Measurements from ENCODE around the gene PLXNC1. TPM values are rescaled to one million over a fixed set of nuclear protein-coding genes. Genes with fewer than 3 reads are reported as not detected.

Gene PLXNC1
- total RNA-seq, 1 donor from 2014 or later = under 0.01 TPM

DNA sequence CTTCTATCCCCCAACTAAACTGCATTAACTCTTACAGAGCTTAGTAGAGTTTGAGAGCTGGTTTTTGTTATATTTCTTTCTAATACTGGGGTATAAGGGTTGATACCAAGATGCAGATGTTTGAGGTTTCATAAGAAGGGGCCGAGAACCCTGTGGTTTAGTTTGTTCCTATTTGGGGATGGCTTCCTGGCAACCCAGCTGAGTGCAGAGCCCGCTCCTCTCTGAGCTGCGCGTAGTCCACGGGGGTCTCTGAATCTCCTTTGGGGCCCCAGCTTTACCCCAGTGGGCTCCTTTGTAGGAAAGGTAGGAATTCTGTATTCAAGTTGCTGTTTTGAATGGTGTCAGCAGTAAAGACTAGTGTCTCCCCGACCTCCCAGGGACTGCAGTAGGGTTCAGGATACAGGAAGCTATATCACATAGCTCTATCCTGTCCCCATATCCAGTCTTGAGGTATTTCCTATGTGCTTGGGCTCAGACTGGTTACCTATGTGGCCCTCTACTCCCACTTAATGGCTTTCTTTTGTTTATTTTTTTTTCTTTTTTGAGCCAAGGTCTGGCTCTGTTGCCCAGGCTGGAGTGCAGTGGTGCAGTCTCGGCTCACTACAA, 25.4 kb downstream of the PLXNC1 start:
- FAIRE-seq (no peak), DNase-seq (ENCODE audit: low read depth) (no peak)
- H3K27me3 ChIP-seq (ENCODE audit: control insufficient read depth, insufficient read depth, low read length) = no peaks in the 10 kb centered on the region
- TF ChIP-seq, protein P1, sequence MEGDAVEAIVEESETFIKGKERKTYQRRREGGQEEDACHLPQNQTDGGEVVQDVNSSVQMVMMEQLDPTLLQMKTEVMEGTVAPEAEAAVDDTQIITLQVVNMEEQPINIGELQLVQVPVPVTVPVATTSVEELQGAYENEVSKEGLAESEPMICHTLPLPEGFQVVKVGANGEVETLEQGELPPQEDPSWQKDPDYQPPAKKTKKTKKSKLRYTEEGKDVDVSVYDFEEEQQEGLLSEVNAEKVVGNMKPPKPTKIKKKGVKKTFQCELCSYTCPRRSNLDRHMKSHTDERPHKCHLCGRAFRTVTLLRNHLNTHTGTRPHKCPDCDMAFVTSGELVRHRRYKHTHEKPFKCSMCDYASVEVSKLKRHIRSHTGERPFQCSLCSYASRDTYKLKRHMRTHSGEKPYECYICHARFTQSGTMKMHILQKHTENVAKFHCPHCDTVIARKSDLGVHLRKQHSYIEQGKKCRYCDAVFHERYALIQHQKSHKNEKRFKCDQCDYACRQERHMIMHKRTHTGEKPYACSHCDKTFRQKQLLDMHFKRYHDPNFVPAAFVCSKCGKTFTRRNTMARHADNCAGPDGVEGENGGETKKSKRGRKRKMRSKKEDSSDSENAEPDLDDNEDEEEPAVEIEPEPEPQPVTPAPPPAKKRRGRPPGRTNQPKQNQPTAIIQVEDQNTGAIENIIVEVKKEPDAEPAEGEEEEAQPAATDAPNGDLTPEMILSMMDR (IDR thresholded peaks at IDR 0.05; ENCODE audit: insufficient read depth, low read length, severe bottlenecking) = no peak
- H3K4me3 ChIP-seq (ENCODE audit: low read depth, low read length) = no peak overlapping the region
- H3K36me3 ChIP-seq (ENCODE audit: control insufficient read depth, insufficient read depth, low read length) = no peaks in the 10 kb centered on the region

DNA sequence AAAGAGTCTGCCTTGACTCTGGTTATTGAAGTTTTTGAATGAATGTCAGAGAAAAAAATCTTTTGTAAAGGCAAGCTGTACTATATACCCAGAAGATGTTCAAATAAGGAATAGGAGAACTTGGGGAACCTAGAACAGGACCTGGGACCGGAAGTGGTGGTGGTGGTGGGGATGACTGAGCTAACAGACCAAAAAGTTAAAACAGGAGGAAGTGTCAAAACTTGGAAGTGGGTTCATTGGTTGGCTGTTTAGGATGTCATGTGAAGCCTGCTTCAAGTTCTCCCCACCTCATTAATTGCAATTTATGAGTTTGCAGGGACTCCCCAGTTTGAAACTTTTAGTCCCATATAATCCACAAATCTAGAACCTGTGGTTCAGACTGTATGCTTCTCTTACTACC, 26.2 kb downstream of the PLXNC1 start:
- no peaks in the 10 kb centered on the region for H3K36me3 ChIP-seq (ENCODE audit: control insufficient read depth, insufficient read depth, low read length)
- no peak overlapping the region for H3K4me3 ChIP-seq (ENCODE audit: low read depth, low read length)
- FAIRE-seq (no peak), DNase-seq (ENCODE audit: low read depth) (no peak)
- no peaks in the 10 kb centered on the region for H3K27me3 ChIP-seq (ENCODE audit: control insufficient read depth, insufficient read depth, low read length)
- TF ChIP-seq, protein P1 (IDR thresholded peaks at IDR 0.05; ENCODE audit: insufficient read depth, low read length, severe bottlenecking) = no peak

DNA sequence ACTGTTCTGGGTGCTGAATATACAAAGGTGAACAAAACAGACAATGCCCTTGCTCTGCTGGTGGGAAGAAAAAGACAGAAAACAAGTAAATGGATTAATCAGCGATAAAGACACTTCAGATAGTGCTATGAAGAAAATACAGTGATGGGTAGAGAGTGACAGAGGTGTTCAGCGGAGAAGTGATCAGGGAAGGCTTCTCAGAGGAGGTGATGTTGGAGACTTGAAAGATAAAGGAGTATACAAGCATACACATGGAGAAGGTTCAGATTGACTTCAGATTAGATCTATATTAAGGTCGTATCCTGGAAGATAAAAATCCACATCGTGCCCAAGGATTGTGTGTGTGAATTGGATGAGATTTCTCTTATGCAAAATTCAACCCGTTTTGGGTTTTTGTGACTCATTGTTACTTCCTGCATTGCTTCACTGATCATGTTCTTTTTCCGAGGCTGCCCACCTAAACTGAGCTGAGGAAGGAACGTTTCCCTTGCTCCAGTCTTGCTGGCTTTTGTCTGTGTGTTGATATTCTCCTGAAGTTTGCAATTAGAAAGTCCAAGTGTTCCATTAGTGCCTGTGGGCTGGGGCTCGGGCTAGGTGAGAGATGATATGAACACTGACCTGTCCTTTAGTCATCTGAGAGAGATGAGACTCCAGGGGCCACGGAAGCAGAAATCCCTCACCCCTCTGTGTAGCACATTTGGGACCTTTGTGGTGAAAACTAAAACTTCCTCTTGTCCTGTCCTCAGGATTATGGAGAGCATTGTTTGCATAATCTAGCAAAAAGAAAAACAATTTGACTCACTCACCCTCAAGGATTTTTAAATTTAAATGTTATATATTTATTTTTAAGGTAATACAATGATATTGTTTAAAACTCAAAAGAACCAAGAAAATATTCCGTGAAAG, 27.6 kb downstream of the PLXNC1 start:
- peak; percentile 15 for DNase-seq (ENCODE audit: low read depth)
- H3K4me3 ChIP-seq (ENCODE audit: low read depth, low read length) = no peak overlapping the region
- FAIRE-seq = no peak
- TF ChIP-seq, protein P1 (IDR thresholded peaks at IDR 0.05; ENCODE audit: insufficient read depth, low read length, severe bottlenecking) = no peak
- no peaks in the 10 kb centered on the region for H3K27me3 ChIP-seq (ENCODE audit: control insufficient read depth, insufficient read depth, low read length)
- H3K36me3 ChIP-seq (ENCODE audit: control insufficient read depth, insufficient read depth, low read length) = no peaks in the 10 kb centered on the region

DNA sequence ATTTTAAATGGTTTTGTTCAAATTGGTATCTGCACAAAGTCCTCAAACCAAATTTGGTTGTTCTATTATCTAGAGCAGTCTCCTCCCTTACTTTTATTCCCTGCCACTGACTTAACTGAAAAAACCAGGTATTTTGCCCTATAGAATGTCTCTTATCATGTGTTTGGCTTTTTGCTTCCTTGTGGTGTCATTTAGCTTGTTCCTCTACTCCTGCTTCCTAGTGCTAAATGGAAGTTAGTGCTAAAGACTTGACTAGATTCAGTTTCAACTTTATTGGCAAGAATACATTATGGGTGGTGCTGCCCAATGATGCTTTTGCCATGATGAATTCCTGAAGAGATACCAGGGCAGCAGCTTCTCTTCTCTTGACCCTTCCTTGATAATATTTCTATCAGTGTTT, 29.7 kb downstream of the PLXNC1 start:
- no peak for FAIRE-seq
- no peak overlapping the region for H3K4me3 ChIP-seq (ENCODE audit: low read depth, low read length)
- TF ChIP-seq, protein P1 (IDR thresholded peaks at IDR 0.05; ENCODE audit: insufficient read depth, low read length, severe bottlenecking) = no peak
- no peak for DNase-seq (ENCODE audit: low read depth)
- H3K27me3 ChIP-seq (ENCODE audit: control insufficient read depth, insufficient read depth, low read length) = no peaks in the 10 kb centered on the region
- H3K36me3 ChIP-seq (ENCODE audit: control insufficient read depth, insufficient read depth, low read length) = no peaks in the 10 kb centered on the region

DNA sequence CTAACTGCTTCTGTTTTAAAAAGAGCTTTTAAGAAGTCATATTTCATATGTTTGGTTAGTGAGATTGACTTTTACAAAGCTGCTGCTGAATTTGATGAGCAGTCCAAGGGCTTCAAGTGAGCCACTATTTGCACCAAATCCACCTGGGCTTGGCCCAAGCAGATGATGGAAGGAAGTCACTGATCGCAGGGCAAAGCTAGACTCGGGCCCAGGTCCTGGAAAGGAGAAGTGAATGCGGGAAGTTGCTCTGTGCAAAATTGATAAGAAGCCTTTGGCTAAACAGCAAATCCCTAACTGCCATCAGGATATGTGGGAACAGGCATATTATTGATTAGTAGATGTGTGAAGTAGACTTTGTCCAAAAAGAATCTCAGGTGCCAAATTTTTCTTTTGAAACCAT, 30.5 kb downstream of the PLXNC1 start:
- FAIRE-seq (no peak), DNase-seq (ENCODE audit: low read depth) (no peak)
- H3K4me3 ChIP-seq (ENCODE audit: low read depth, low read length) = no peak overlapping the region
- TF ChIP-seq, protein P1 (IDR thresholded peaks at IDR 0.05; ENCODE audit: insufficient read depth, low read length, severe bottlenecking) = no peak
- H3K27me3 ChIP-seq (ENCODE audit: control insufficient read depth, insufficient read depth, low read length) = no peaks in the 10 kb centered on the region
- no peaks in the 10 kb centered on the region for H3K36me3 ChIP-seq (ENCODE audit: control insufficient read depth, insufficient read depth, low read length)
